H9 (cell line): ENCODE results near the gene AMMECR1. TPM values are rescaled to one million over a fixed set of nuclear protein-coding genes. Genes with fewer than 3 reads are reported as not detected.

Experiments
- DNase-seq: peaks from one replicate; pipeline ENCODE4 v3.0.0-alpha.2; 2017
- H2AFZ ChIP-seq: one replicate; pipeline ENCODE4 v1.6.1; 2013; ENCODE audit warnings: mild to moderate bottlenecking, low read length, control low read depth, moderate library complexity
- H2AK5ac ChIP-seq: 2 replicates; pipeline ENCODE4 v1.6.1; 2013; ENCODE audit warnings: low read length, control low read depth, mixed read lengths; ENCODE audit not compliant: insufficient read length
- H2BK120ac ChIP-seq: one replicate; pipeline ENCODE4 v1.6.1; 2013; ENCODE audit warnings: low read depth, mild to moderate bottlenecking, low read length, control low read depth, inconsistent platforms; ENCODE audit not compliant: poor library complexity, severe bottlenecking
- H2BK12ac ChIP-seq: 2 replicates; pipeline ENCODE4 v1.6.1; 2013; ENCODE audit warnings: low read length, control low read depth, mixed read lengths, low read depth; ENCODE audit not compliant: insufficient read length
- H2BK15ac ChIP-seq: 2 replicates; pipeline ENCODE4 v1.6.1; 2013; ENCODE audit warnings: low read depth, low read length, control low read depth
- H2BK20ac ChIP-seq: one replicate; pipeline ENCODE4 v1.6.1; 2013; ENCODE audit warnings: low read depth, mild to moderate bottlenecking, low read length, control low read depth, inconsistent platforms; ENCODE audit not compliant: poor library complexity, severe bottlenecking
- H2BK5ac ChIP-seq: 2 replicates; pipeline ENCODE4 v1.6.1; 2013; ENCODE audit warnings: low read length, control low read depth, mixed read lengths; ENCODE audit not compliant: insufficient read length
- H3K14ac ChIP-seq: 2 replicates; pipeline ENCODE4 v1.6.1; 2013; ENCODE audit warnings: low read length, control low read depth; ENCODE audit not compliant: insufficient read depth
- H3K18ac ChIP-seq: 2 replicates; pipeline ENCODE4 v1.6.1; 2013; ENCODE audit warnings: low read depth, mild to moderate bottlenecking, mixed read lengths, low read length, control low read depth; ENCODE audit not compliant: insufficient read length
- H3K23ac ChIP-seq: 2 replicates; pipeline ENCODE4 v1.6.1; 2013; ENCODE audit warnings: low read length, control low read depth, mixed read lengths, low read depth; ENCODE audit not compliant: insufficient read length
- H3K23me2 ChIP-seq: 2 replicates; pipeline ENCODE4 v1.6.1; 2013; ENCODE audit warnings: low read depth, mild to moderate bottlenecking, mixed read lengths, low read length, control low read depth; ENCODE audit not compliant: insufficient read length, poor library complexity, severe bottlenecking
- H3K27ac ChIP-seq: 2 replicates; pipeline ENCODE4 v1.5.1; 2013; ENCODE audit warnings: low read length, control low read depth, mixed read lengths, low read depth; ENCODE audit not compliant: insufficient read length
- H3K27me3 ChIP-seq: 2 replicates; pipeline ENCODE4 v1.6.1; 2013; ENCODE audit warnings: low read length, control low read depth, inconsistent platforms; ENCODE audit not compliant: insufficient read depth
- H3K4ac ChIP-seq: 2 replicates; pipeline ENCODE4 v1.6.1; 2013; ENCODE audit warnings: low read depth, mild to moderate bottlenecking, control low read depth, inconsistent platforms, low read length, moderate library complexity
- H3K4me1 ChIP-seq: 2 replicates; pipeline ENCODE4 v1.6.1; 2013; ENCODE audit warnings: low read length, control low read depth, inconsistent platforms; ENCODE audit not compliant: insufficient read depth
- H3K4me2 ChIP-seq: 2 replicates; pipeline ENCODE4 v1.6.1; 2013; ENCODE audit warnings: low read length, control low read depth, mixed read lengths; ENCODE audit not compliant: insufficient read length, insufficient read depth
- H3K56ac ChIP-seq: 2 replicates; pipeline ENCODE4 v1.6.1; 2013; ENCODE audit warnings: low read depth, mild to moderate bottlenecking, mixed read lengths, low read length, control low read depth; ENCODE audit not compliant: insufficient read length
- H3K79me1 ChIP-seq: 2 replicates; pipeline ENCODE4 v1.6.1; 2013; ENCODE audit warnings: low read depth, mild to moderate bottlenecking, moderate library complexity, low read length, control low read depth, inconsistent platforms; ENCODE audit not compliant: insufficient read depth, poor library complexity, severe bottlenecking
- H3K79me2 ChIP-seq: 2 replicates; pipeline ENCODE4 v1.6.1; 2013; ENCODE audit warnings: low read length, control low read depth, inconsistent platforms; ENCODE audit not compliant: insufficient read depth
- H3K9ac ChIP-seq: 2 replicates; pipeline ENCODE4 v1.6.1; 2013; ENCODE audit warnings: low read length, control low read depth, mixed read lengths; ENCODE audit not compliant: insufficient read length; ENCODE audit errors: extremely low read depth
- H3K9me3 ChIP-seq: one replicate; pipeline ENCODE4 v1.6.1; 2013; ENCODE audit warnings: low read depth, low read length, inconsistent platforms; ENCODE audit not compliant: control insufficient read depth
- H3T11ph ChIP-seq: one replicate; pipeline ENCODE4 v1.6.1; 2013; ENCODE audit warnings: mild to moderate bottlenecking, low read length, control low read depth, inconsistent platforms
- H4K20me1 ChIP-seq: one replicate; pipeline ENCODE4 v1.6.1; 2013; ENCODE audit not compliant: control insufficient read depth, insufficient read length, insufficient read depth
- H4K5ac ChIP-seq: 2 replicates; pipeline ENCODE4 v1.6.1; 2013; ENCODE audit warnings: low read depth, mild to moderate bottlenecking, mixed read lengths, low read length, control low read depth; ENCODE audit not compliant: insufficient read length
- H4K8ac ChIP-seq: replicated peaks from 2 replicates; pipeline ENCODE4 v1.6.1; 2013; ENCODE audit warnings: low read length, control low read depth, mixed read lengths, low read depth; ENCODE audit not compliant: insufficient read length
- H4K91ac ChIP-seq: 2 replicates; pipeline ENCODE4 v1.6.1; 2013; ENCODE audit warnings: low read depth, mild to moderate bottlenecking, moderate library complexity, mixed read lengths, low read length, control low read depth; ENCODE audit not compliant: insufficient read length
- H3K27ac Mint-ChIP-seq, 3 experiments: 2 replicates in 2 of 3; 3 replicates in 1 of 3; pipeline ENCODE4 v1.8.0; 2020 to 2021; ENCODE audit warnings: mixed read lengths in 3 of 3, mild to moderate bottlenecking in 1 of 3, moderate library complexity in 1 of 3
- H3K27me3 Mint-ChIP-seq: 2 replicates; pipeline ENCODE4 v1.8.0; 2021; ENCODE audit warnings: low read depth, mild to moderate bottlenecking, moderate library complexity, mixed read lengths
- H3K36me3 Mint-ChIP-seq, 3 experiments: 2 replicates in 2 of 3; 3 replicates in 1 of 3; pipeline ENCODE4 v1.8.0; 2020 to 2021; ENCODE audit warnings: low read depth in 3 of 3, mixed read lengths in 3 of 3; ENCODE audit not compliant: insufficient read depth in 1 of 3
- H3K4me1 Mint-ChIP-seq, 2 experiments: 2 replicates each; pipeline ENCODE4 v1.8.0; 2020; ENCODE audit warnings: mixed read lengths in 2 of 2
- H3K4me3 Mint-ChIP-seq, 2 experiments: 2 replicates in 1 of 2; 3 replicates in 1 of 2; pipeline ENCODE4 v1.8.0; 2020 to 2021; ENCODE audit warnings: mild to moderate bottlenecking in 2 of 2, mixed read lengths in 2 of 2, moderate library complexity in 1 of 2
- H3K9me3 Mint-ChIP-seq, 2 experiments: 2 replicates in 1 of 2; 3 replicates in 1 of 2; pipeline ENCODE4 v1.8.0; 2020; ENCODE audit warnings: mild to moderate bottlenecking in 2 of 2, mixed read lengths in 2 of 2, moderate library complexity in 1 of 2
- WGBS: extraction: QIAGEN DNeasy Blood & Tissue Kit; methylation state at CpG from one replicate; pipeline ENCODE4 v1.1.7; 2013; ENCODE audit warnings: missing lambda C conversion rate, low lambda C conversion rate, mixed read lengths; ENCODE audit not compliant: insufficient read length; ENCODE audit errors: extremely low coverage; 5-methylcytosine and 5-hydroxymethylcytosine counted together
- total RNA-seq: library from RNA; stranded (reverse); gene quantifications from 2 replicates; pipeline ENCODE4 v1.2.1, GENCODE V29; 2021
- TF ChIP-seq, protein P1 (sequence below): fragments of 200-600 bp; sonication (generic); conservative IDR thresholded peaks from 3 replicates; pipeline ENCODE4 v1.8.0; 2021; ENCODE audit warnings: antibody characterized with exemption, mild to moderate bottlenecking

The AMMECR1 gene
- total RNA-seq, 1 experiment from 2014 or later: 28.5 TPM

DNA sequence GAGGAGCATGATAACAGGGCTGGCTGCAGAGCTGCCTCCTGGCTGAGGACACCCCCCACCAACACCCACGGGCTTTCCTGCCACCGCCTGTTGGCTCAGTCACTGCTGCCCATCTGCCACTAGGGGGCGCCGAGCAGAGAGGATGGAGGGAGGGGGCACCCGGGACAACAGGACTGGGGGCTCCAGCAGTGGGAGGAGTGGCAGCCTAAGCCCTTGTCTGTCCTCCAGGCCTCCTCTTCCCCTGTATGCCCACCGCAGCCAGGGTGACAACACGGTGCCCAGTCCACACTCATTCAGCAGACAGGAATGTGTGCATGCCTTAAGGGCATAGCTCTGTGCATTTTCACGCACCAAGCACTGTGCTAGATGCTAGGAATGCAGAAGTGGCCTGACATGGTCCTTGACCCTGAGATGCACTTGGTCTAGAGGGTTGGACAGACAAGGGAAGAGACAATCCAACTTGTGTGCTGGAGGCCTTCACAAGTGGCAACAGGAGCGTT lies 149.9 kb downstream of the AMMECR1 start:
- Histone ChIP-seq H2BK12ac (no peak overlapping the region), H4K5ac (no peak overlapping the region), H3T11ph (no peak overlapping the region), H3K4ac (no peak overlapping the region), H3K4me2 (no peak overlapping the region), H2AFZ (no peak overlapping the region), H2BK120ac (no peak overlapping the region), H4K8ac (no peak overlapping the region), H3K18ac (no peak overlapping the region), H3K27ac (no peak overlapping the region), H3K27me3 (no peaks in the 10 kb centered on the region), H2AK5ac (no peak overlapping the region), H4K20me1 (no peaks in the 10 kb centered on the region), H3K14ac (no peak overlapping the region), H2BK15ac (no peak overlapping the region), H3K9me3 (no peaks in the 10 kb centered on the region), H3K79me2 (no peaks in the 10 kb centered on the region), H3K23me2 (no peaks in the 10 kb centered on the region), H3K9ac (no peak overlapping the region), H2BK20ac (no peak overlapping the region), H3K56ac (no peak overlapping the region), H4K91ac (no peak overlapping the region), H2BK5ac (no peak overlapping the region), H3K23ac (no peak overlapping the region), H3K79me1 (no peaks in the 10 kb centered on the region), H3K4me1 (no peaks in the 10 kb centered on the region)
- no peak overlapping the region for H3K4me3 Mint-ChIP-seq
- no peak overlapping the region for H3K27ac Mint-ChIP-seq
- H3K36me3 Mint-ChIP-seq: peaks cover 0 to 7% (median 4%) of the 10 kb centered on the region in 3 experiments; a peak in 4 of 7 replicates
- TF ChIP-seq, protein P1, sequence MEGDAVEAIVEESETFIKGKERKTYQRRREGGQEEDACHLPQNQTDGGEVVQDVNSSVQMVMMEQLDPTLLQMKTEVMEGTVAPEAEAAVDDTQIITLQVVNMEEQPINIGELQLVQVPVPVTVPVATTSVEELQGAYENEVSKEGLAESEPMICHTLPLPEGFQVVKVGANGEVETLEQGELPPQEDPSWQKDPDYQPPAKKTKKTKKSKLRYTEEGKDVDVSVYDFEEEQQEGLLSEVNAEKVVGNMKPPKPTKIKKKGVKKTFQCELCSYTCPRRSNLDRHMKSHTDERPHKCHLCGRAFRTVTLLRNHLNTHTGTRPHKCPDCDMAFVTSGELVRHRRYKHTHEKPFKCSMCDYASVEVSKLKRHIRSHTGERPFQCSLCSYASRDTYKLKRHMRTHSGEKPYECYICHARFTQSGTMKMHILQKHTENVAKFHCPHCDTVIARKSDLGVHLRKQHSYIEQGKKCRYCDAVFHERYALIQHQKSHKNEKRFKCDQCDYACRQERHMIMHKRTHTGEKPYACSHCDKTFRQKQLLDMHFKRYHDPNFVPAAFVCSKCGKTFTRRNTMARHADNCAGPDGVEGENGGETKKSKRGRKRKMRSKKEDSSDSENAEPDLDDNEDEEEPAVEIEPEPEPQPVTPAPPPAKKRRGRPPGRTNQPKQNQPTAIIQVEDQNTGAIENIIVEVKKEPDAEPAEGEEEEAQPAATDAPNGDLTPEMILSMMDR: peak; percentile 95
- no peaks in the 10 kb centered on the region for H3K27me3 Mint-ChIP-seq
- H3K9me3 Mint-ChIP-seq: no peaks in the 10 kb centered on the region
- peaks cover 3 to 5% of the 10 kb centered on the region in 2 experiments; a peak in 3 of 4 replicates for H3K4me1 Mint-ChIP-seq
- peak; percentile 67 for DNase-seq
- WGBS: no CpG with 5 or more reads among the region's 9 CpGs
